HG03066 (cell line): Measurements from ENCODE around the gene CTSO.
"Not testable (repeated sequence)": the region's sequence is repeated elsewhere in the genome, so short reads cannot be mapped to it uniquely, and the experiment has no call there.

Experiments
- ATAC-seq: cut with Tn5 transposase; IDR thresholded peaks from one replicate; pipeline ENCODE4 v1.9.1; 2021; ENCODE audit warnings: low read depth; ENCODE audit not compliant: unreplicated experiment

CTSO gene

GRCh38 chr4:155956461-155956860 is 2.8 kb upstream of the CTSO start:
- ATAC-seq = no peak

DNA sequence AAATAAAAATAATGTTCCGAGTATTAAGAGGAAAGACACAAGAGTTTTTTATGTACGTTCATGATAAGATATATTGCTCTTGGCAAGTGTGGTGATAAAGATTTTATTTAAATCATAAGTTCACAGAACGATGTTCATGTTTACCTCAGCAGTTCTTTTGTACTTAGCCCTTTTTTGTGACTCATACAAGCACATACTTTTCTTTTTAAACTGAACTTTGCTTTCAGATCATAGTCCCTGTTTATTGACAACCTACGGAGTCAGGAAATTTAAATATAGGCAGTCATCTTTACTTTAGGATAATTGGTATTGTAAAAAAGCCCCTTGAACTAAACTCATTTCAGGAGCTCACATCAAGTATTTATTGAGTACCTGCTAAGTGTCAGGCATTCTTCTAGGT is 1.3 kb upstream of the CTSO start:
- ATAC-seq = no peak

GRCh38 chr4:155954118-155954685 is 536 bp upstream of the CTSO start:
- ATAC-seq = no peak

GRCh38 chr4:155952501-155952901 is 1.2 kb downstream of the CTSO start:
- no peak for ATAC-seq

GRCh38 chr4:155950461-155950860 is 3.2 kb downstream of the CTSO start:
- ATAC-seq = no peak

- no peak for ATAC-seq
Observed at GRCh38 chr4:155948541-155948940, 5.1 kb downstream of the CTSO start.

GRCh38 chr4:155946486-155946885 is 7.2 kb downstream of the CTSO start:
- no peak for ATAC-seq

GRCh38 chr4:155944516-155944915 is 9.2 kb downstream of the CTSO start:
- ATAC-seq = no peak

DNA sequence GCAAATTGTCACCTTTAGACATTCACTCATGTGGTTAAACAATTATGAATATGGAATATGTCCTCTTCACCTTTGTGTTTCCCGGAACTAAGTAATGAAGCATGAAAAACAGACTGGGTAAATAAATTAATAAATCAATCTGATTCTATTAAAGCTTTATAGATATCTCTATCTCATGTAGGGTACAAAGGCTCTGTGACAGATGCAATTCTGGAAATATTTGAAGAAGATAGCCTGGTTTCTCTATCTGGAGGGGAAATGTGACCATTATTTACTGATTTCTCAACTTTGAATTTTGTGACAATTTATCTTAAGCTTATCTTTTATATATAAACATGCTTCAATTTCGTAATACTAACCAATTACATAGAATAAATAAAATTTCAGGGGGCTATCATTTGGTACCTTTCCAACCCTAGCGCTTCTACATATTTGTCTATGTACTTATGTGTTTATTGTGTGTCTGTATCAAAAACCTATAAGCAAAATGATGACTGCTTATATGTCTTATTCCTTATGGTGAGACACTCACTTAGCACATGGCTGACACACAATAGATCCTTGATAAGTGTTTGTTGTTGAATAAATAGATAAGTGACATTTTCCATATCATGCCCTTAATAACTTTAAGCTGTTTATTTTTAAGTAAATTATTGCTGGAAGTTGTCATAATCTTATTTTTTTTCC is 9.9 kb downstream of the CTSO start:
- no peak for ATAC-seq

- no peak for ATAC-seq
Observed at GRCh38 chr4:155941820-155942219, 11.8 kb downstream of the CTSO start.

DNA sequence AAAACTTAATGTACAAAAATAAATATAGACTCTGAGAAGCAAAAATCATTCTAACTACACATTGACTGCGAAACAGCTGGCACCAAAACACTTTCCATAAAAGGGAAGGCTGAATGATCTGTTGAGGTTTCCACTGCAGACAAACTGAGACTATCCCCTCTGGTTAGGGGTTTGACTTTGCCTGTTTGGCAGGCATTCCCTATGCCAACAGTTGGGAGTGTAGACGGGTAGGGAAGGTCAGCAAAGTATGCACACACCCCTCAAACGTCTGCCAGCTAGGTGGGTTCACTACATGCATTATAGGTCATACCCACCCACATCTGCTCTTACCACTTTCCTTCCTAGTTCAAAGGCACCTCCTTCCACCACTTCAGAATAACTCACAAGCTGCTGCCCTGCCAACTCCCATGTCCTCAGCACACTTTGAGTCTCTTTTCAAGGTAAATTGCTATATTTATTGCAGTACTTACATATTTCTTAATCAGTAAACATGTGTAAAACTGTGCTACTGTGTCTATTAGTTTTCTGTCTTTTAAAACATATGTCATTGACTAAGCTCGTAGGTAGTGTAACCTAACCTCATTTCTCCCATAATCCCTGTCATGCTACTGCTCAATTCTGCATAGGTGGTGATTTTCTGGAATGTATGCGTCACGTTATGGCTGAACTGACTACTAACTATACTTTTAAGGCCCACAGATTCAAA is 12.4 kb downstream of the CTSO start:
- ATAC-seq = no peak

DNA sequence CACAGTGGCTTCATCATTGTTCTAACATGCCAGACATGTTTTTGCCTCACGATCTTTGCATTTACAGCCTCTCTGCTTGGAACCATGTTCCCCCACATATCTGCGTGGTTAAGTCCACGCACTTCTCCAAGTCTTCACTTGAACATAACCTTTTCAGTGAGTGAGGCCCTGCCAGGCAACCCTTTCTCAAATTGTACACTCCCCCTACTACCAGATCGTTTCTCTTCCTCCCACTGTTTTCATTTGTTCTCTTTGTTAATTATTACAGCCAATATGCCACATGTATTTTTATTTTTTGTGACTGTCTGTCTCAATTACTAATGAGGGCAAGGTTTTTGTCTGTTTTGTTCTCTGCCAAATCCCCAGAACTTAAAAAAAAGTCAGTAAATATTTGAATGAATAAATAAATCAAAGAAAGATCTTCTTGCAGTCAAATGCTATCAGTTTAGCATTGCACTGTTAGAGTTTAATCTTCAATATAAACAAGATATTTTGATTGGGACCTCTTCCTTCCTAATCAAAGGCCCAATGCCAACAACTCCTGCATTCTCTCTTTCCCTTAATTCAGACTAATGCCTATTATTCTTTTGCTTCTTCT is 18.2 kb downstream of the CTSO start:
- no peak for ATAC-seq

GRCh38 chr4:155934634-155935033 is 19.0 kb downstream of the CTSO start:
- ATAC-seq = not testable (repeated sequence)

GRCh38 chr4:155931634-155932033 is 22.0 kb downstream of the CTSO start:
- no peak for ATAC-seq

- ATAC-seq = no peak
Observed at GRCh38 chr4:155930330-155930729, 23.3 kb downstream of the CTSO start.

GRCh38 chr4:155929833-155930232 is 23.8 kb downstream of the CTSO start:
- ATAC-seq = no peak

DNA sequence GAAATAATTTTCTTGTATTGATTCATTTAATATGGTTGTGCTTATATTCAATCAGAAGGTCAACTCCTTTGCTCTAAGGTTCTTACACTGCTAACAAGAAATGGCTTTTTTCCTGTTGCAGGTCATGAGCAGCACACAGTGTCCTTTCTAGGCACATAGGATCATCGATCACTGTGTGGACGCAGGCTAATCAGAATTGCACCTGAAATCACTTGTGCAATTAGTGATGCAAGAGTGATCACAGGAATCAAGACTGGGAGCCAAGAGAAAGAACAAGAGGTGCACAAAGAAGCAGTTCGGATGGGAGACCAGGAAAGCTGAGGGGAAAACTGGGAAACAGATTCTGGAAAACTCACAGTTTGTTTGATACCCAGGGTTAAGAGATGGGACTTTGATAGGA is 29.0 kb downstream of the CTSO start:
- ATAC-seq = no peak

DNA sequence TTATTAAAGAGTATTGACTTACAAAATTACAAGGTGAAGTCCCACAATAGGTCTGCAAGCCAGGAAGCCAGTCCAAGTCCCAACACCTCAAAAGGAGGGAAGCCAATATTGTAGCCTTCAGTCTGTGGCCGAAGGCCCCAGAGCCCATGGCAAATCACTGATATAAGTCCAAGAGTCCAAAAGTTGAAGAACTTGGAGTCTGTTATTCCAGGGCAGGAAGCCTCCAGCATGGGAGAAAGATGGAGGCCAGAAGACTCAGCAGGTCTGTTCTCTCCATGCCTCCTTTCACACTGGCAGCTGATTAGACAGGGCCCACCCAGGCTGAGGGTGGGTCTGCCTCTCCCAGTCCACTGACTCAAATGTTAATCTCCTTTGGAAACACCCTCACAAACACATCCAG is 32.1 kb downstream of the CTSO start:
- no peak for ATAC-seq

DNA sequence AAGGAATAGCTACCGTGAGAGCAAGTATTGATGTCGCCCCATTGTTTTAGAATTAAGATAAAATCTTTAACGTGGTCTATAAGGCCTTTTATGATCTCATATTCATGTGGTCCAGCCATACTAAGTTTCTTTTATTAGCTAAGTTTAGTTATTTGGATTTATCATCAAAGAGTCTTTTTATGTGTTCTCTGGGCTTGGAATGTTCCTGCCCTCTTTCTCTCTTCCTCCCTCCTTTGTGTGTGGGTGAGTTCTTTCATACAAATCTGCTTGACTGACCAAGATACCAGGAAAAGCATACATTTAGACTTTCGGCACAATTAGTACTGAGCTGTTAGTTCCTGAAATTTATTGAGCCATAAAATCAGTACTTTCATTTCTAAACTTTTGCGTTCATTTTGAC is 38.9 kb downstream of the CTSO start:
- ATAC-seq = no peak

DNA sequence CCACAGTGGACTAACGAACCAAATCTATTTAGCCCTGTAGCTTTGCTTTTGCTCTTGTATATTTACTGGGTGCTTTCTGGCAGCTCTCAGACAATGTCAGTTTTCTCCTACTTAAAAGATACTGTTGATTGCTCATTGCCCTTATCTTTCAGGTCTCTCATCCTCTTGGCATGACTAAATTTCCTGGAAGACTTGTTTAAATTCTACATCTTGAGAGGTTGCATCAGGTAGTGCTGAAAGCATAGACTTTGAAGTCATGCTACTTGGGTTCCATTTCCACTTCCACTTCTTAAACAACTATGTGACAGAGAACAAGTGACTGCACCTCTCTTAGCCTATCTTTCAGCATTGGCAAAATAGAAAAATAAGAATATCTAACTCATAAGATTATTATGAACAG is 41.8 kb downstream of the CTSO start:
- no peak for ATAC-seq

- ATAC-seq = no peak
Observed at GRCh38 chr4:155909615-155910226, 43.9 kb downstream of the CTSO start.
